CD4-positive, alpha-beta T cell treated with Interferon alpha-2 for 1 hour (primary cell): ENCODE data around the gene KNTC1.
A peak's percentile ranks its signal among the peaks of the same experiment; 100 is the strongest.
"Not testable (repeated sequence)": the region's sequence is repeated elsewhere in the genome, so short reads cannot be mapped to it uniquely, and the experiment has no call there.

ENCODE experiments used
- DNase-seq, 2 donors: peaks; one replicate each; pipeline ENCODE4 v3.0.0-alpha.2; 2020 to 2022

KNTC1 gene

DNA sequence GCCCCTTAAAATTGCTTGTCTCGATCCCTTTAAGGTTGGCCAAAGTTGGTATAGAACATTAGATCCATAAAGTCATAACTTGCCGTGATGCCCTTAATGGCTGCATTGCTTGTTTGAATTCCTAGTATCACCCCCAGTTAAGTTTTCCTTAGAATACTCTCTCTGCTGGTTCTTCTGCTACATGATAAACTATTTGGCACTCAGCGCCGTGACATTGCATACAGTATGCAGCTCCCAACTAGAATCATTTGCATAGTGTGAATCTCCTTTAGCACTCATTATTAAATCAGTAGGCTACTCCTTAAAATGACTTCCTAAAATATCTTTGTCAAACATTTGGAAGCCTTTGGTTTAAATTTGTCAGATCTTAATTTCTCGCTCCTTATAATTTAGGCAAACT, 42.2 kb downstream of the KNTC1 start:
- DNase-seq: no peak

DNA sequence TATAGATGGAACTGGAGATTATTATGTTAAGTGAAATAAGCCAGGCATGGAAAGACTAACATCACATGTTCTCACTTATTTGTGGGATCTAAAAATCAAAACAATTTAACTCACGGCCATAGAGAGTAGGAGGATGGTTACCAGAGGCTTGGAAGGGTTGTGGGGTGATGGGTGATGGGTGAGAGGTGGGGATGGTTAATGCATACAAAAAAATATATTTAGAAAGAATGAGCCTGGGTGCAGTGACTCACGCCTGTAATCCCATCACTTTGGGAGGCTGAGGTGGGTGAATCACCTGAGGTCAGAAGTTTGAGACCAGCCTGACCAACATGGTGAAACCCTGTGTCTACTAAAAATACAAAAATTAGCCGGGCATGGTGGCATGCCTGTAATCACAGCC, 43.0 kb downstream of the KNTC1 start:
- not testable (repeated sequence) for DNase-seq

DNA sequence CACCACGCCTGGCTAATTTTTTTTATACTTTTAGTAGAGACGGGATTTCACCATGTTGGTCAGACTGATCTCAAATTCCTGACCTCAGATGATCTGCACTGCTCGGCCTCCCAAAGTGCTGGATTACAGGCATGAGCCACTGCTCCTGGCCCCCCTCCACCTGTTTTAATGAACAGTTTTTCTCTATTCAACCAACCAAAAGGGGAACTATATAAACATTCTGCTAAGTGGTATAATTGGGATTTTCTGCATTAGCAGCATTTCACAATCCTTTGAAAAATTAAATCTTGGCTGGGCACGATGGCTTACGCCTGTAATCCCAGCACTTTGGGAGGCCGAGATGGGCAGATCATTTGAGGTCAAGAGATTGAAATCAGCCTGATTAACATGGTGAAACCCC, 44.8 kb downstream of the KNTC1 start:
- DNase-seq: no peak

DNA sequence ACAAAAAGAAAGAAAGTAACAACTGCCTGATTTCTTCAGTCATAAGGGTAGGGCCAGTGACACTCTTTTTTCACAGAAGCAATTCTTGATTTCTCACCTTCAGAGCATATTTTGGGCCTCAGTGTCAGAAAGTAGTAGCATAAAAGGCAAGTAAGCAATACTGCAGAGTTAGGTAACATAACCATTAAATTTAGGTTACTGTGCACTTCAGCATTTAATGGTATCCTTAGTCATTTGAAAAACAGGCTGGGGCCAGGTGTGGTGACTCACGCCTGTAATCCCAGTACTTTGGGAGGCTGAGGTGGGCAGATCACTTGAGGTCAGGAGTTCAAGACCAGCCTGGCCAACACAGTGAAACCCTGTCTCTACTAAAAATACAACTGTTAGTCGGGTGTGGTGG, 56.2 kb downstream of the KNTC1 start:
- not testable (repeated sequence) for DNase-seq

DNA sequence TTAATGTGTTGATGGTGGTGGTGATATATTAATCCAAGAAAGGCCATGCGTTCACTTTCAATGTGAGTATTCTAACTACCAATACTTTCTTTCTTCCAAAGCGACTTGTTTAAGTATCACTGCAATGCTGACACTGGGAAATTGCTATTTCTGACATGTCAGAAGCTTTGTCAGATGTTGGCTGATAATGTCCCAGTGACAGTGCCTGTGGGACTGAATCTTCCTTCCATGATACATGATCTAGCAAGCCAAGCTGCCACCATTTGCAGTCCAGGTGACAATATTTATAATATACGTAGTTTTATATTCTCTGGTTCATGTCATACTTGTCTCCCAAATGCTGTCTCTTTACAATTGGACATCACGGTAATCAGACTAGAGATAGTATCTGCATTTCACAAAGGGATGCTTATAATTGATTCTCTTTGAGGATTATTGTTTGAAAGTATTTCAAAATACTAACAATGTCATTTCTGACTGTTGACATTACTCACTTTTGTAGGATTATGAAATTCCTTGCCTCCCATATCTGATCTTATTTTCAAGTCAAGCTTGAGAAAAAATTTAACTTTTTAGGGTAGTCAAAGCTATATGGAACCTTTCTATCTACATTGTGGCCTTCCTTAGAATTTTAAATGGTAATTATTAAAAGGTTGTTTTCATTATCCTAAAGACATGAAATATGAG, 57.3 kb downstream of the KNTC1 start:
- DNase-seq: no peak

DNA sequence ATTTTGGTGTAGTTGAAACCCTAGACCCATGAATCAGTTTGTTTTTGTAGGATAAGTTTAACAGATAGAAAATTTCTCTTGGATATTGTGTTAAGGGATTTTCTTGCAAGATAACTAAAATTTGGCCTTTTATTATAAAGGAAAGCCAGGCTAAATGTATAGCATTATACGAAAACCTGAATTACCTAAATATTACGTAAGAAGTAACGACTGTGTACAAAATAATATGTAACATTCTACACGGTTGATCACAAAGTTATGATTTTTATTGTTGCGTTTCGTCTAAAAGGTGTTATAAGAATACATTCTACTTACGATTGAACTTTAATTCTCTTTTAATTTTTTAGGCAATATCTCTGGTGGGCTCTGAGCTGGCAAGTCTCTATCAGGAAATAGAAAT, 63.9 kb downstream of the KNTC1 start:
- DNase-seq: no peak

DNA sequence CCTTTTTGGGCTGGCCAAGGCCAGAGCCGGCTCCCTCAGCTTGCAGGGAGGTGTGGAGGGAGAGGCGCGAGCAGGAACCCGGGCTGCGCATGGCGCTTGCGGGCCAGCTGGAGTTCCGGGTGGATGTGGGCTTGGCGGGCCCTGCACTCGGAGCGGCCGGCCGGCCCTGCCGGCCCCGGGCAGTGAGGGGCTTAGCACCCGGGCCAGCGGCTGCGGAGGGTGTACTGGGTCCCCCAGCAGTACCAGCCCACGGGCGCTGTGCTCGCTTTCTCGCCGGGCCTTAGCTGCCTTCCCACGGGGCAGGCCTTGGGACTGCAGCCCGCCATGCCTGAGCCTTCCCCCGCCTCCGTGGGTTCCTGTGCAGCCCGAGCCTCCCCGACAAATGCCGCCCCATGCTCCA, 64.9 kb downstream of the KNTC1 start:
- not testable (repeated sequence) for DNase-seq

DNA sequence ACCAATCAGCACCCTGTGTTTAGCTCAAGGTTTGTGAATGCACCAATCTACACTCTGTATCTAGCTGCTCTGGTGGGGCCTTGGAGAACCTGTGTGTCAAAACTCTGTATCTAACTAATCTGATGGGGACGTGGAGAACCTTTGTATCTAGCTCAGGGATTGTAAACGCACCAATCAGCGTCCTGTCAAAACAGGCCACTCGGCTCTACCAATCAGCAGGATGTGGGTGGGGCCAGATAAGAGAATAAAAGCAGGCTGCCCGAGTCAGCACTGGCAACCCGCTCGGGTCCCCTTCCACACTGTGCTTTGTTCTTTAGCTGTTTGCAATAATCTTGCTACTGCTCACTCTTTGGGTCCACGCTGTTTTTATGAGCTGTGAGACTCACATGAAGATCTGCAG, 65.5 kb downstream of the KNTC1 start:
- not testable (repeated sequence) for DNase-seq

DNA sequence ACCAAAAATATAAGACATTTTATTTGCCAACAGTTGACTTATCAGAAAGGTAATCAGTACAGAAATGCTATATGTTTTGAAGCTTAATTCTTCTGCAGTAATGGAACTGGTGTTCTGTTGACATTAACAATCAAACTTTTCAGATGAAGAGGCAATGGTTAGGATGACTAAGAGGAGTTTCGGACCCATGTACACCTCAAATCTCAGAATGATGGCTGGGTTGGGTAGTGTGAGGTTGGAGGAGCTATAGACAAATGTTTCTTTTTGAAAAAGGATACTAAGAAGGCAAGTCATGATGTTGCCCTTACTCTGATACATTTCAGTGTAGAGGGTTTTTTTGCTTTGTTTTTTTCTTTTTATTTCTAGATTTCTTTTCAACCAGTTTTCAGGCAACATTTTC, 66.9 kb downstream of the KNTC1 start:
- no peak for DNase-seq

DNA sequence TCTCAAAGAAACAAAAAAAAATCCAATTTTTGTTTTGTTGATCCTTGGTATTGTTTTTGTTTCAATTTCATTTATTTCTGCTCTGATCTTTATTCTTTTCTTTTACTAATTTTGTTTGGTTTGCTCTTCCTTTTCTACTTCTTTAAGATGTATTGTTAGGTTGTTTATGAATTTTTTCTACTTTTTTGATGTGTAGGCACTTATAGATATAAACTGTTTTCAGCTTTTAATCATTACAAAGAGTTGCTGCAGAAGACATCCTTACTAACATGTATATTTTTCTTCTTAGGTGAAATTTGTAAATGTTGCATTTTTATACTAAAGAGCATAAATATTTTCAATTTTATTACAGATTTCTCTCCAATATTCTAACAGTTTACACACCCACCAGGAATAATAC, 69.8 kb downstream of the KNTC1 start:
- no peak for DNase-seq

DNA sequence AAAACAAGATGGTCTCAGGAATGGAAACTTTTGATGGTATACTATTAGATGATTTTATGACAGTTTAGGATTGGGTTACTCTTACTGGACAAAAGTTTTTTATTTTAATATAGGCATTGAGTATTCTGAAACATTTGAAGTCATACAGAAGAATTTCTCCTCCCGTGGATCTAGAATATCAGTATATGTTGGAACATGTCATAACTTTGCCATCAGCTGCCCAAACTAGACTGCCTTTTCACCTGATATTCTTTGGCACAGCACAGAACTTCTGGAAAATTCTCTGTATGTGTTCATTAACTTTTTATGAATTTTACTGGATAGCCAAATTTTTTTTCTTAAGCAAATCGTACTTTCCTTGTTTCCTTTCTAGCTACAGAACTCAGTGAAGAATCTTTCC, 75.4 kb downstream of the KNTC1 start:
- no peak for DNase-seq

DNA sequence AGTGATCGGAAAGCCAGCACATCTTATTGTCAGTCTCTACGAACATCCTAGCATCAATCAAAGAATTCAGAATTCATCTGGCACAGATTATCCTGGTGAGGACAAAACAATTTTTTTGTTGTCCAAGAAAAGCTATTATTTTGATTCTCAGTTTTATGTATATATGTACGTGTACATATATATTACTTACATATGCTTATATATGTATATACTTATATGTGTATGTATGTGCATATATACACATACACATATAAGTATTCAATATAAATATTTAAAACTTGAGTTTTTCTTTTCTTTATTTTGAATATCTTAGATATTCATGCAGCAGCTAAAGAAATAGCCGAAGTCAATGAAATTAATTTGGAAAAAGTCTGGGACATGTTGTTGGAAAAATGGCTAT, 77.9 kb downstream of the KNTC1 start:
- DNase-seq: no peak

DNA sequence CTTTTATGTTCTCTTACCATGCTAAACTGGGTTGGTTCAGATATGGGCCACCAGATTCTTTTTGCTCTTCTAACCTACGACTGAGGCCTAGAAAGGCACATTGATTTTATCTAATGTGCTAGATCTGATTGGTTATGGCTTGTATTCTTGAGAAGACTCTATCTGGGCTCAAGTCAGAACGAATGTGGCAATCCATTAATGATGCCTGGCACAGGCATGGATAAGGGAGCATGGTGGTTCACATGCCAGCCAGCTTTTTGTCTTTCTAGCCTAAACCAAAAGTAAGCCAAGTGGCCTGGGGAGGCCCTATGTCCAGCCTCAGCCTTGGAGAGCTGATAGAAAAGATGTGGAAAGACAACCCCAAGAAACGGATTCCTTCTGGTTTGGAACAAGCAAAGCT, 82.7 kb downstream of the KNTC1 start:
- DNase-seq: no peak

DNA sequence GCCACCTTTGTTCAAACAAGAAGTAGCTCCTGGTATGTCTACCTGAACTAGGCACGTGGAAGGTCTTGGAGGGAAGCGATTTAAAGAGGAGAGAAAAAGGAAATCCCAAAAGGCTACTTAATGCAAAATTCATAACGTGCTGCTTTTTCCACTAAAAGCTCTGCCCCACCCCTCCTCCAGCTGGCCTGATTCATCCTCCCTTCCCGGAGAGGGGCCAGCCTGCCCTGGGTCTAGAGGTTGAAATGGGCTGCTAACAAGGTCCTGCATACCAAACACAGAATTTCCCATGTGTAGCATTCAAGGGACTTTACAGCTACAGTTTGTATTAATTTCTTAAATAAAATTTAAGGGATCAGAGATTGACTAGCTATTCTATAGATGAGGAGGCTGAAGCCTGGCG, 83.2 kb downstream of the KNTC1 start:
- DNase-seq: no peak

DNA sequence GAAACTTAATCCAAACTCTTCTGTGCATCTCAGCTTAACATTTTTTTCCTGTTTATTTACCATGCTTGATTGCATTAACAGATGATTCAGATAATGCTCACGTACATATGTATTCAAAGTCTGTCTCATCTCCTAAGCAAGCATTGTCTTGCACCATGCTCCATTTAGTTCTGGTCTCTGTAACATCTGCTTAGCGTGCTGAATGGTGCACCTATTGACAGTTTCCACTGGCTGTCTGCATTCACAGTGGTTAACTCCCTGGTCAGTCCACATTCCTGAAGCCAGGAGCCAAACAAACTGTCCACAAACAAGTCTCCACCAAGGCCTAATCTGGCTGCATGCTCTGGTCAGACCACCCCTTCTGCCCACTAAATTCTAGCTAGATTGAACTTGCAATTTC, 83.9 kb downstream of the KNTC1 start:
- DNase-seq: no peak

DNA sequence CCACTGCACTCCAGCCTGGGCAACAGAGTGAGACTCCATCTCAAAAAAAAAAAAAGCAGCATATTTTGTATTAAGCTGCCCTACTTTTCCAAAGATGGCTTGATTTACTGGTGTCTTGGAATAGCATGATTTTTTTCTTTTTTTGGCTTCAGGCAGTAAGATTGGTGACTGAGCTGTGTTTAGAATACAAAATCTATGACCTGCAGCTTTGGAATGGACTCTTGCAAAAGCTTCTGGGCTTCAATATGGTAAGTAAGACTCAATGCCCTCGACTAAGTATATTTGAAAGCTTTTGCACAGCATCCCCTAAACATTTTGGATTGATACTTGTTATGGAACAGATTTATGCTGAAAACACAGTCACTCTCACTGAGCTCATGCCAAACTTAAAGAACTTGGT, 87.8 kb downstream of the KNTC1 start:
- DNase-seq: no peak

DNA sequence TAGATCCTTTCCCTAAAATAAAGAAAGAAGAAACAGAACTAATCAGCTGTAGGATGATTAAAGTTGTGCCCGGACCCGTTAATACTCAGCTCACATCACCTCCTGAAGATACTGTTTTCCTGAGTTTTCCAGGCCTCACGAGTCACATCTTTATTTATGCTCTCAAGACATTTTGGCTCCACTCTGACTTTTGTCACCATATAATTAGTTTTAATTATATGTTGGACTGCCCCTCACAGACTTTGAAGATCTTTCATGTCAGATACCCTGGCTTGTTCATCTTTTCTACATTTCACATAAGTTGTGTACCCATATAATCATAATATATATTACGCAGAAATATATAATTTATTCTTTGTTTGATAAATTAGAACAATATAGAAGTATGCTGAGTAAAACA, 88.7 kb downstream of the KNTC1 start:
- no peak for DNase-seq

DNA sequence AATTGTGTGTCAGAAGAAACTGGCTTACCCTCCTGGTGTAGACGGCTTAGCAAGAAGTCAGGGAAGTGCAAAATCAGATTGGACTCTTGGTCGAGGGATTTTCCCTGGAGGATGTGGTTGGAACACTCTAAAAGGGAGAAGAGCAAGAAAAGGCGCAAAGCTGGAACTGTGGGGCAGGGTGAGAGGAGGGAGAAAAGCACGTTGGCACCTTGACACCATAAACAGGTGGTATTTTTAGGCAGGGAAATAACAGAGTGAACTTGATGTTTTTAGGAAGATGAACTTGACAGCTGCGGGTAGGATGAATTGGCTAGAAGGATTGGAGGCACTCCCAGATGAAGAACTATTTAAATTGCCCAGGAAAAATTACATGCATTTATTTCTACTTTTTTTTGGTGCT, 108.4 kb downstream of the KNTC1 start:
- no peak for DNase-seq

DNA sequence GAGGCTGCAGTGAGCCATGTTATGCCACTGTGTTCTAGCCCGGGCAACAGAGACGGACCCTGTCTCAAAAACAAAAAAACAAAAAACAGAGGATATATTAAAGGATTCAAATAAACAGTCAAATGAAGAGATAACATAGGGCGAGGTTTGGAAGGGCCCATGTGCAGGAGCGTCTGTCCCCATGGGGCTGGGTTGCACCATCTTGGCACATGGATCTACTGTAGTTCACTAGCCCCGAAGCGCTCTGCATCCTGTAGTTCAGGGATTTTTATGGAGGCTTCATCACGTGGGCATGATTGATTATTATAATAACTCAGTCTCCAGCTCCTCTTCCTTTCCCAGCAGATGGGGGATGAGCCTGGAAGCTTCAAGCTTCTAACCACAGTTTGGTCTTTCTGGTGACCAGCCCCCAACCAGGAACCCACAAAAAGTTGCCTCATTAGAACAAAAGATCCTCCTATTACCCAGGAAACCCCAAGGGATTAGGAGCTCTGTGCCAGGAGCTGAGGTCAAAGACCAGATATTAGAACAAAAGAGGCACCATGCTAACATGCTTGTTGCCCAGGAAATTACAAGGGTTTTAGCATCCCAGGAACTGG, 116.3 kb downstream of the KNTC1 start:
- no peak for DNase-seq

DNA sequence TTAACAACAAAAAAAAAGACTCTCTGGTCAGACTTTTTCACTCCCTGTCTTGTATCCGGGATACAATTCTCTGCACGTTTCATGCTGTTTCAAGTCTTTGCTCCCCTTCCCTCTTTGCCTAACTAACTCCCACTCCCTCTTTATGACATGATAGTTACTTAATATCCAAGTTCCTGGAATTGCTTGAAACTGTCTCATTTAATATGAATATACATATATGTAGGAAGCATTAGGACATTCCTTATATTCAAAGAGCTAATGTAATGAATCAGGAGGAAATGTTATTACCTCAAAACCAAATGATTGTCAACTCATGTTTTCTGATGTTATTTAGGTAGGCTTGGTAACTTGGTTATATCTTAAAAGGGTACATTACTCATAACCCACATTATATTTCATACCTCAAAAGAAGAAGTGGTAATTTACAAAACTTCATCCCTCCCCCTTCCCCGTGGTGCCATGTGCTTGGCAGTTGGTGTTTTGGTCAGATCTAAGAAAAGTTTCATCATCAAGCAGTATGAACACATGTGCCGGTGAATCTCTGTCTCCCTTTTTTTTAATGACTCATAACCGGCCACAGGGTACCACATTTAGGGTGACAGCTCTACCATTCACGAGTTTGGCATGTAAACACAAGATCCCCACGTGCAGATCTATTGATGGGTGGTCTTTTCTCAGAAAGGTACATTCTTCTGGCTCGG, 119.6 kb downstream of the KNTC1 start:
- peak; percentile 38 to 74 for DNase-seq

DNA sequence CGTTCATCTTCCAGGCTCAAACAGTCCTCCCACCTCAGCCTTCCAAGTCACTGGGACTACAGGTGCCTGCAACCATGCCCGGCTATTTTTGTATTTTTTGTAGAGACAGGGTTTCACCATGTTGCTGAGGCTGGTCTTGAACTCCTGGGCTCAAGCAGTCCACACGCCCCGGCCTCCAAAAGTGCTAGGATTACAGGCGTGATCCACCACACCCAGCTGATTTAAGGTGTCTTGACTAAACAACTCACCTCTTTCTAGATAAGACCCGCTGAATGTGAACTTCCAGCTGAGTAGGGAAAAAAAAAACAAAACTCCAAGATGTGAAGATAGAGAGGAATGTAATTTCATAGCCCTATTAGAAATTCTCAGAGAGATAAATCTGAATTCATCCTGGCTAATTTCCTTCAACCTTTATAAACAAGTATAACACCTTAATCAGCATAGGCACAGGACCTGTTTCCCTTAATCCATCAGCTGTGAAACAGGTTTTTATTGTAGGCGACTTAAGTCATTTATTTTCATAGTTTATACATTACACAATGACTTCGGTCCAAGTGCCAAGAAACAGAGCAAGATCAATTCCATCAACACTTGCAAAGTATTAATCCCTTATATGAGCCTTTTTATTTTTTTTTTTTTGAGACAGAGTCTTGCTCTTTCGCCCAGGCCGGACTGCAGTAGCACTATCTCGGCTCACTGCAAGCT, 124.6 kb downstream of the KNTC1 start:
- DNase-seq: no peak

DNA sequence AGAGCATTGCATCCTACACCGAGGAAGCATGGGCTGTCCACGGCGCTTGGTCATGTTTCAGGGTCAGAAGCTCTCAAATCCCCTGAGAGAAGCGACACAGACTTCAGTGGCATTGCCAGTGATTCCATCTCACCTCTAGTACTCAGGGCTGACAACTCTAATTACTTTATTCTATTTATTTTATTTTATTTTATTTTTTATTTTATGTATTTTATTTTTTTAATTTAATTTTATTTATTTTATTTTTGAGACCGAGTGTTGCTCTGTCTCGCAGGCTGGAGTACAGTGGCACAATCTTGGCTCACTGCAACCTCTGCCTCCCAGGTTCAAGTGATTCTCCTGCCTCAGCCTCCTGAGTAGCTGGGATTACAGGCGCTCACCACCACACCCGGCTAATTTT, 126.2 kb downstream of the KNTC1 start:
- not testable (repeated sequence) for DNase-seq

DNA sequence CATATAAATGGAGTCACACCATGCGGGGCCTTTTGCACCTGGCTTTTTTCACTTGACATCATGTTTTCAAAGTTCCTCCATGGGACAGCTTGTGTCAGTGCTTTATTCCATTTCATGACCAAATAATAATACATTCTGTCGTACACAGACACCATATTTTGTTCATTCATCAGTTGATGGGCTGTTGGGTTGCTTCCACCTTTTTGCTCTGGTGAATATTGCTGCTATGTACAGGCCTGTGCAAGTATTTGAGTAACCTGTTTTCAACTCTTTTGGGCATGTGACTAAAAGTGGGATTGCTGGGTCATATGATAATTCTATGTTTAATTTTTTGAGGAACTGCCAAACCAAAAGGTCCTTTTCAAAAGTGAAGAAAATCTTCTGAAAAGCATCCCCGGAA, 129.2 kb downstream of the KNTC1 start:
- no peak for DNase-seq

DNA sequence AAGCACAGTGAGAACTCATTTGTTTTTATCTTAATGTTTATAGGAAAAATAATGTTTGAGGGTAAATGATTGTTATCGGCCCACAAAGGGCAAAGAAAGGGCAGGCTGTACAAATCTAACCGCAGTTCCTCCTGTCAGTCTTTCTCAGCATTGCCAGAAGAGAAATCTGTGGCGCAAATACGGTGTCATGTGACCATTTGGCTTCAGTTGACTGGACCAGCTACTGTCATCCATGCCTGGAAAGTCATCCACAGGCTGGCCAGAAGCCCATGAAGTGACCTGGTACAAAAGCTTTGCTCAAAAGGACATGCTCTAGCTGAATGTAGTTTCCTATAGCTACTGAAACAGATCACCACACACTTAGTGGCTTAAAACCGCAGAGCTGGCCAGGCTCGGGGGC, 132.5 kb downstream of the KNTC1 start:
- peak in 1 of 2 donors; percentile 5 for DNase-seq
